DND-41 (cell line): Measurements from ENCODE around the gene POU3F3.

ENCODE experiments used
- EZH2 ChIP-seq: IDR thresholded peaks from 3 replicates; pipeline ENCODE4 v1.6.1; 2012; ENCODE audit warnings: borderline replicate concordance, low read depth, mild to moderate bottlenecking, moderate library complexity, low read length, inconsistent platforms; ENCODE audit not compliant: severe bottlenecking
- TF ChIP-seq, protein P1 (sequence below): IDR thresholded peaks from 2 replicates; pipeline ENCODE4 v1.5.1; 2012; ENCODE audit warnings: borderline replicate concordance, low read length, moderate library complexity, mild to moderate bottlenecking; ENCODE audit not compliant: poor library complexity, severe bottlenecking; ENCODE audit errors: extremely low read depth

DNA sequence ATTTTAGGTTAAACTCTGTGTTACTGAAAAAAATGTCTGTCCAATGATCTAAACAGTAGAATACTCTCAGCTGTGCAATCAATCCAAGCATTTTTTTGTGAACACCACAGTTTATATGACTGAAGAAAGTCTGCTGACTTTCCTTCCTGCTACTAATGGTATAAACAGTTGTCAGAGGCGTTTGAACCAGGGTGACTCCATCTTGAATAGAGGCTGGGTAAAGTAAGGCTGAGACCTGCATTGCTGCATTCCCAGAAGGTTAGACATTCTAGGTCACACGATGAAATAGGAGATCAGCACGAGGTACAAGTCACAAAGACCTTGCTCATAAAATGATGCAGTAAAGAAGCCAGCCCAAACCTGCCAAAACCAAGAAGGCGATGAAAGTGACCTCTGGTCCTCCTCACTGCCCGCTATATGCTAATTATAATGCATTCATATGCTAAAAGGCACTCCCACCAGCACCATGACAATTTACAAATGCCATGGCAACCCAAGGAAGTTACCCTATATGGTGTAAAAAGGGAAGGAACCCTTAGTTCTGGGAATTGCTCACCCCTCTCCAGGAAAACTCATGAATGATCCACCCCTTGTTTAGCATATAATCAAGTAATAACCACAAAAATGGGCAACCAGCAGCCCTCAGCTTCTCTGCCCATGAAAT is 31.3 kb downstream of the POU3F3 start:
- TF ChIP-seq, protein P1, sequence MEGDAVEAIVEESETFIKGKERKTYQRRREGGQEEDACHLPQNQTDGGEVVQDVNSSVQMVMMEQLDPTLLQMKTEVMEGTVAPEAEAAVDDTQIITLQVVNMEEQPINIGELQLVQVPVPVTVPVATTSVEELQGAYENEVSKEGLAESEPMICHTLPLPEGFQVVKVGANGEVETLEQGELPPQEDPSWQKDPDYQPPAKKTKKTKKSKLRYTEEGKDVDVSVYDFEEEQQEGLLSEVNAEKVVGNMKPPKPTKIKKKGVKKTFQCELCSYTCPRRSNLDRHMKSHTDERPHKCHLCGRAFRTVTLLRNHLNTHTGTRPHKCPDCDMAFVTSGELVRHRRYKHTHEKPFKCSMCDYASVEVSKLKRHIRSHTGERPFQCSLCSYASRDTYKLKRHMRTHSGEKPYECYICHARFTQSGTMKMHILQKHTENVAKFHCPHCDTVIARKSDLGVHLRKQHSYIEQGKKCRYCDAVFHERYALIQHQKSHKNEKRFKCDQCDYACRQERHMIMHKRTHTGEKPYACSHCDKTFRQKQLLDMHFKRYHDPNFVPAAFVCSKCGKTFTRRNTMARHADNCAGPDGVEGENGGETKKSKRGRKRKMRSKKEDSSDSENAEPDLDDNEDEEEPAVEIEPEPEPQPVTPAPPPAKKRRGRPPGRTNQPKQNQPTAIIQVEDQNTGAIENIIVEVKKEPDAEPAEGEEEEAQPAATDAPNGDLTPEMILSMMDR = no peak
- no peak for TF ChIP-seq EZH2
